Memory B cell (primary cell): ENCODE measurements around the gene ERVK3-1.
"Not testable (repeated sequence)": the region's sequence is repeated elsewhere in the genome, so short reads cannot be mapped to it uniquely, and the experiment has no call there.

Experiments
- ATAC-seq: fragments of 150-1000 bp; cut with Tn5 transposase; 2 replicates; pipeline ENCODE4 v1.10.0; 2021; ENCODE audit warnings: low read depth, mild to moderate bottlenecking, moderate library complexity
- DNase-seq, 2 donors: peaks; one replicate each; pipeline ENCODE4 v3.0.0; 2022; ENCODE audit warnings: low spot score in 2 of 2
- H3K27ac Mint-ChIP-seq: one replicate; pipeline ENCODE4 v1.8.0; 2022; ENCODE audit warnings: mild to moderate bottlenecking, moderate library complexity, mixed read lengths
- H3K27me3 Mint-ChIP-seq: one replicate; pipeline ENCODE4 v1.8.0; 2022; ENCODE audit warnings: mixed read lengths
- H3K36me3 Mint-ChIP-seq: one replicate; pipeline ENCODE4 v1.8.0; 2022; ENCODE audit warnings: mild to moderate bottlenecking, mixed read lengths
- H3K4me1 Mint-ChIP-seq: one replicate; pipeline ENCODE4 v1.8.0; 2022; ENCODE audit warnings: mixed read lengths
- H3K4me3 Mint-ChIP-seq: one replicate; pipeline ENCODE4 v1.8.0; 2022; ENCODE audit warnings: mild to moderate bottlenecking, moderate library complexity, mixed read lengths
- H3K9me3 Mint-ChIP-seq: one replicate; pipeline ENCODE4 v1.8.0; 2022; ENCODE audit warnings: mixed read lengths

Gene ERVK3-1

DNA sequence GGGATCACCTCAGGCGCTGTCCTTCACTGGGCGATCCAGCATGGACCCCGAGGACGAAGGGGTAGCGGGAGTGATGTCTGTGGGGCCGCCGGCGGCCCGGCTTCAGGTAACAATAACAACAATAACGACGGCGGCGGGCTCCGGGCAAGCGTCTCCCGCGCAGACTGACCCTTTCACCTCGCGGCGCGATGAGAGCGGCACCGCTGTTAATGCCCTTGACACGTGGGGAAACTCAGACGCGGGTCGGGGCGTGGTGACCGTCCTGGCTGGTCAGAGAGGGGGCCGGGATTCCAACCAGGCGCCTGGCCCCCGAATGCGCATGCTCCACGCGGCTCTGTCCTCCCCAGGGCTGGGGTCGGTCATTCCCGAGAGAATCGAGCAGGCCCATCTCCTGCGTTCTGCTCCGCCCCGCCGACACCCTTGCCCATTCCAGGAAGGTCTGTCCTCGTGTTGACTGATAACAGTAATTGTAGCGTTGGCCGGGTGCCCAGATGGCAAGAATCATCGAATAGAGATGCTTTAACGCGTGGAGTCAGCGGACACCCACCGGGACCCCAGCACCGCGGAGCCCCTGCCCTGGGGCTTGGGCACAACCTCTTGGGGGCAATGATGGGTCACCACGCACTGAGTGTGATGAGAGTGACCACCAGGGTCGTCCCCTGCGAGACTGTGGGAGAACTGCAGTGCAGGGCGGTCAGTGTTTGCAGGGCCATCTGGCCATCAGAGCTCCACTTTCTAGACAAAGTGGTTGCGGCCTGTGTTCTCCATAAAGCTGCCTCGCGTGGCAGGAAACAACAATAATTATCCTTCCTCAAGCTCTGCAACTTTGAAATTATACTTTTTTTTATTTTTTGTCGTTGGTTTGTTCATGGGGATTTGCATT lies 25.9 kb upstream of the ERVK3-1 start:
- Mint-ChIP-seq H3K4me3 (peak overlapping the region; percentile 93), H3K4me1 (peaks cover 20% of the 10 kb centered on the region), H3K27me3 (no peaks in the 10 kb centered on the region), H3K9me3 (peaks cover 2% of the 10 kb centered on the region), H3K36me3 (peaks cover 14% of the 10 kb centered on the region), H3K27ac (peak overlapping the region; percentile 85)
- DNase-seq (no peak), ATAC-seq (no peak)

DNA sequence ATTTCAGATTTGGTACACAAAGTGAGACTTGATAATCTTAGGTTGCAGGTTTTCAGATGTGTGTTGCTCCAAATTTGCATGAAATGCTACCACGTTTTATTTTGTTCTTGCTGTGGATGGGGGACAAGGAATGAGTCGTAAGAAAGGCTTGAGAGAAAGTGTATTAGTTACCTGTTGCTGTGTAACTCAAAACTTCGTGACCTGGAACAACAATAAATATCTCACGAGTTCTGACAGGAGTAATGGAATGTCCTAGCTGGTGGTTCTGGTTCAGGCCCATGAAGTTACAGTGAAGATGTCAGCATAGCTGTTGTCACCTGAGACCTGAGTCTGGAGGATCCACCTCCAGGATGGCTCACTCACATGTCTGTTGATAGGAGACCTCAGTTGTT lies 25.3 kb upstream of the ERVK3-1 start:
- no peaks in the 10 kb centered on the region for H3K9me3 Mint-ChIP-seq
- H3K4me3 Mint-ChIP-seq: peak overlapping the region; percentile 93
- H3K36me3 Mint-ChIP-seq: peaks cover 10% of the 10 kb centered on the region
- DNase-seq (no peak), ATAC-seq (no peak)
- peaks cover 20% of the 10 kb centered on the region for H3K4me1 Mint-ChIP-seq
- no peak overlapping the region for H3K27ac Mint-ChIP-seq
- no peaks in the 10 kb centered on the region for H3K27me3 Mint-ChIP-seq

DNA sequence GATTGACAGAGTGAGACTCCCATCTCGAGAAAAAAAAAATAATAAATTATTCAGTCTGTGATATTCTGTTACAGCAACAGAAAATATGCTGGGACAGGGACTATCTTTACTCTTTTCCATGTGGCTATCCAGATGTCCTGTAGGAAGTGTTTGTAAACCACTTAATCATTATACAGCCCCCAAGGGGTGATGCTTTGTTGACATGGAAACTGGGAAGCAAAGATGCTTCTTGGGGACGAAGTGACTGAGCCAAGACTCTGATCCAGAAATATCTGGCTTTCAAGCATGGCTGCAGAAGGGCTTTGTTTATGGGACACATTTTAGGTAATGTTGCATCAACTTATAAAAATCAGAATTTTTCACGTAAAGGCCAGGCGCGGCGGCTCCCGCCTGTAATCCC lies 21.0 kb upstream of the ERVK3-1 start:
- no peaks in the 10 kb centered on the region for H3K27me3 Mint-ChIP-seq
- DNase-seq: no peak
- no peak overlapping the region for H3K4me3 Mint-ChIP-seq
- H3K4me1 Mint-ChIP-seq: peaks cover 22% of the 10 kb centered on the region
- no peak overlapping the region for H3K27ac Mint-ChIP-seq
- peaks cover 2% of the 10 kb centered on the region for H3K9me3 Mint-ChIP-seq
- ATAC-seq: no peak
- peaks cover 30% of the 10 kb centered on the region for H3K36me3 Mint-ChIP-seq

DNA sequence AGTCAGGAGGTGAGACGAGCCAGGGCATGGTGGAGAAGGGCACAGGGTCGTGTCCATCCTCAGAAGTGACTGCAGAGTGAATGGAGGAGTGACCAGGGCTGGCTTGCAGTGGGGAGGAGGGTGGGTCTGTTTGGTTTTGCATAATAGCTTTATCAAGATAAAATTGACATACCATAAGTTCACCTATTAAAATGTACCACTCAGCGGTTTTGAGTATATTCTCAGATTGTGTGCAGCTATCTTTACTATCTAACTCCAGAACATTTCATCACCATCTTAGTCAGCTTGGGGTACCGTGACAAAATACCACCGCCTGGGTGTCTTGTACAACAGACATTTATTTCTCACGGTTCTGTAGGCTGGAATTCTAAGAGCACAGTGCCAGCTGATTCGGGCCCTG lies 13.2 kb upstream of the ERVK3-1 start:
- Mint-ChIP-seq H3K27ac (no peak overlapping the region), H3K9me3 (peaks cover 10% of the 10 kb centered on the region), H3K4me3 (no peak overlapping the region), H3K36me3 (peaks cover 49% of the 10 kb centered on the region), H3K27me3 (no peaks in the 10 kb centered on the region), H3K4me1 (peaks cover 3% of the 10 kb centered on the region)
- DNase-seq (no peak), ATAC-seq (no peak)

DNA sequence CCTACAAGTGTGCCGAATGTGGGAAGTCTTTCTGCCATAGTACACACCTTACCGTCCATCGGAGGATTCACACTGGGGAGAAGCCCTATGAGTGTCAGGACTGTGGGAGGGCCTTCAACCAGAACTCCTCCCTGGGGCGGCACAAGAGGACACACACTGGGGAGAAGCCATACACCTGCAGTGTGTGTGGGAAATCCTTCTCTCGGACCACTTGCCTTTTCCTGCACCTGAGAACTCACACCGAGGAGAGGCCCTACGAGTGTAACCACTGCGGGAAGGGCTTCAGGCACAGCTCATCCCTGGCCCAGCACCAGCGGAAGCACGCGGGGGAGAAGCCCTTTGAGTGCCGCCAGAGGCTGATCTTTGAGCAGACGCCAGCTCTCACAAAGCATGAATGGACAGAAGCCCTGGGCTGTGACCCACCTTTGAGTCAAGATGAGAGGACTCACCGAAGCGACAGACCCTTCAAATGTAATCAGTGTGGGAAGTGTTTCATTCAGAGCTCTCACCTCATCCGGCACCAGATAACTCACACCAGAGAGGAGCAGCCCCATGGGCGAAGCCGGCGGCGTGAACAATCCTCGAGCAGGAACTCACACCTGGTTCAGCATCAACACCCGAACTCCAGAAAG lies 10.3 kb upstream of the ERVK3-1 start:
- H3K4me3 Mint-ChIP-seq: no peak overlapping the region
- H3K36me3 Mint-ChIP-seq: peaks cover 47% of the 10 kb centered on the region
- DNase-seq (no peak), ATAC-seq (no peak)
- H3K4me1 Mint-ChIP-seq: peaks cover 3% of the 10 kb centered on the region
- H3K9me3 Mint-ChIP-seq: peaks cover 8% of the 10 kb centered on the region
- H3K27me3 Mint-ChIP-seq: no peaks in the 10 kb centered on the region
- H3K27ac Mint-ChIP-seq: no peak overlapping the region

DNA sequence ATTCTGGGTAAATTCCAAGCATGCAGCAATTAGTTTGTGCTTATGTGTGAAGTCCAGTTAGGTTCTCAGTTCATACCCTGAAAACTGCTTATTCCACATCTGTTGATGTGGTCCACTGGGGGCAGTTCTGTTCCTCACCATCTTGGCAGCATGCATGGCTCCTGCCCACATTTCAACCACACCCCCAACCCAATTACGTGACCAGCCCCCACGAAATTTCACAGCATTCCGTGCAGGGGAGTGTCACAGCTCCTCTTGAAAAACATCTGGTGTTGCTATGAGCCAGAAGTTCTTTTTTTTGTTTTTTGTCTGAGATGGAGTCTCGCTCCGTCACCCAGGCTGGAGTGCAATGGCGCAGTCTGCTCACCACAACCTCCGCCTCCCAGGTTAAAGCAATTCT lies 9.1 kb upstream of the ERVK3-1 start:
- no peak for DNase-seq
- peaks cover 3% of the 10 kb centered on the region for H3K4me1 Mint-ChIP-seq
- H3K27ac Mint-ChIP-seq: no peak overlapping the region
- H3K36me3 Mint-ChIP-seq: peaks cover 50% of the 10 kb centered on the region
- no peak overlapping the region for H3K4me3 Mint-ChIP-seq
- ATAC-seq: no peak
- no peaks in the 10 kb centered on the region for H3K27me3 Mint-ChIP-seq
- H3K9me3 Mint-ChIP-seq: peaks cover 8% of the 10 kb centered on the region

DNA sequence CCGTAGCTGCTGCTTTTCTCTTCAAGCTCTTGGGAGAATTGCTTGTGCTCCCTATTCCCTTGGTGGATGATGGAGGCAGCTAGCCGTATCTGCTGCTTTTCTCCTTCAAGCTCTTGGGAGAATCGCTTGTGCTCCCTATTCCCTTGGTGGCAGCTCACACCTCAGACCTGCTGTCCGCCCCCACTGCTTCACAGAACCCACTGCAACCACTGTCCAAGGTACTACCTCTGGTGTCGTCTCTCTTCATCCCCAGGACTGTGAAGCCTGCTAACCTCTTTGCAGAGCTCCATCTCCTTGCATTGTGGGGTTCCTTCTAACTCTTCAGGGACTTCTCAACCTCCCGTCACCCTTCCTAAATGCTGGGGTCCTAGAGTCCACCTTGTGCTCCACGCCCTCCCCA lies 4.6 kb upstream of the ERVK3-1 start:
- Mint-ChIP-seq H3K4me1 (peaks cover 6% of the 10 kb centered on the region), H3K27ac (no peak overlapping the region), H3K4me3 (no peak overlapping the region), H3K36me3 (peaks cover 27% of the 10 kb centered on the region), H3K27me3 (no peaks in the 10 kb centered on the region), H3K9me3 (no peaks in the 10 kb centered on the region)
- ATAC-seq (no peak), DNase-seq (no peak)

DNA sequence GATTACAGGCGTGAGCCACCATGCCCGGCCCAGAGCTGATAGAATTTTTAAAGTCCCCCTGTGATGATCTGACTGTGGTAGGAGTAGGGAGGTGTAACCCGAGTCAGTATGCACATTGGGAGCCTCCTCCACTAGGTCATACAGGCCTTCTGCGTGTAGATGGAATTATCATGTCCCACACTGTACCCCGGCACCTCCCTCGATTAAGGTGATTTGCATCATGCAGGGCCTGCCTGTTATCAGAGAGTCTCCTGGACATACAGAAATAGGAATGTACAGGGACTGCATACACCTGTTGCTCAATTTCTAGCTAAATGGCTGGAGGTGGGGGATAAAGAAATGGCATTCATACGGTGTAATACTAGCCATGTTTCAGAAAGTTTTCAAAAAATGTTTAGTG lies 922 bp upstream of the ERVK3-1 start:
- DNase-seq (no peak), ATAC-seq (no peak)
- H3K9me3 Mint-ChIP-seq: no peaks in the 10 kb centered on the region
- H3K27me3 Mint-ChIP-seq: no peaks in the 10 kb centered on the region
- H3K36me3 Mint-ChIP-seq: peaks cover 33% of the 10 kb centered on the region
- H3K4me1 Mint-ChIP-seq: peaks cover 15% of the 10 kb centered on the region
- peak overlapping the region; percentile 99 for H3K4me3 Mint-ChIP-seq
- peak overlapping the region; percentile 99 for H3K27ac Mint-ChIP-seq

DNA sequence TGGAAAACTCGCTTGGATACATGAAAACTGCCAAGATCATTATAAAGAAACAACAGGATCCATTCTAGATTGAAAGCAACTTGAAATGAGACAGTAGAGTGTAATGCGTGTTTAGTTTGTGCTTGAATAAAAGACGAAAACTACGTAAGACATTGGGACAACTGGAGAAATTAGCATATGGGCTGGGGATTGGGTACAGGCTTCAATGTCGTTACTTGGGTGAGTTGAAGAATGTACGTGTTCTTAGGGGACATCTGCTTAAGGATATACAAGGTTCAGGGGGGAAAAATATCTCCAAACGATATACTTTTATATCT lies 471 bp upstream of the ERVK3-1 start:
- H3K27me3 Mint-ChIP-seq: no peaks in the 10 kb centered on the region
- peak overlapping the region; percentile 99 for H3K4me3 Mint-ChIP-seq
- DNase-seq: no peak
- H3K4me1 Mint-ChIP-seq: peaks cover 15% of the 10 kb centered on the region
- H3K36me3 Mint-ChIP-seq: peaks cover 35% of the 10 kb centered on the region
- H3K9me3 Mint-ChIP-seq: no peaks in the 10 kb centered on the region
- ATAC-seq: no peak
- H3K27ac Mint-ChIP-seq: peak overlapping the region; percentile 99

DNA sequence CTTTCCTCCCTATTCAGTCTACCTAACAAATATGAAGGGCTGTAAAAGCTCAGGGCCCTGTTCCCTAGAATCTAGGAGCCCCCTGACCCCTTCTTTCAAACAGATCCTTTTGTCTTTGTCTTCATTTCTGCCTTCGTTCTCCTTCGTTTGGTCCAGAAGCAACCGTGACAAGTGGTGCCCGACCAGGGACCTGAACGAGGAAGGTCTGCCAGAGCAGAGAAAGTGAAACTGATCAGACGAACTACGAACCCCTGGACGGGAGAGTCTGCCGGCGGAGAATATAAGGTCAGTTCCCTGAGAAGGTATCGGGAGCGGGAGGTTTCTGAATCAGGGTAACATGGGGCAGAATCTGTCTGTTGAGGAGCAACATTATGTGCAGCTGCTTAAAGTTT lies 751 bp downstream of the ERVK3-1 start:
- no peak for ATAC-seq
- Mint-ChIP-seq H3K4me1 (peaks cover 15% of the 10 kb centered on the region), H3K36me3 (peaks cover 34% of the 10 kb centered on the region)

DNA sequence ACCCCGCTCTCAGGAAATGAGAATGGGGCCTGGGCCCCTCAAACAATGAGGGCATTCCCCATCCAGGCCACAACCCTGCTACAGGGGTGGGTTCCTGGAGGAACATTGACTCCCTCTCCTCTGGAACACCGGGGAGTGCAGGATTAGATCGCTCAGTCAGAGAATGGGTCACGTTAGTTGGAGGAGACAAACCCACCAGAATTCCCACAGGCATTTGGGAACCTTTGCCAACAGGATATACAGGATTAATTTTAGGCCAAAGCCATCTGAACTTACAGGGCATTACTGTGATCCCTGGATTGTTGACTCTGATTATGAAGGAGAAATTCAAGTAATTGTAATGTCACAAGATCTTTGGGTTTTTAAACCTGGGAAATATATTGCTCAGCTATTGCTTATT lies 2.6 kb downstream of the ERVK3-1 start:
- DNase-seq (no peak), ATAC-seq (no peak)
- Mint-ChIP-seq H3K27ac (no peak overlapping the region), H3K27me3 (no peaks in the 10 kb centered on the region), H3K9me3 (no peaks in the 10 kb centered on the region), H3K4me1 (peaks cover 17% of the 10 kb centered on the region), H3K36me3 (peaks cover 43% of the 10 kb centered on the region), H3K4me3 (peak overlapping the region; percentile 8)

More for the DNA sequence above, 751 bp downstream of the ERVK3-1 start:
- Mint-ChIP-seq H3K9me3 (no peaks in the 10 kb centered on the region), H3K4me3 (peak overlapping the region; percentile 99), H3K27ac (peak overlapping the region; percentile 99), H3K27me3 (no peaks in the 10 kb centered on the region)
- DNase-seq: peak; percentile 19 to 27

DNA sequence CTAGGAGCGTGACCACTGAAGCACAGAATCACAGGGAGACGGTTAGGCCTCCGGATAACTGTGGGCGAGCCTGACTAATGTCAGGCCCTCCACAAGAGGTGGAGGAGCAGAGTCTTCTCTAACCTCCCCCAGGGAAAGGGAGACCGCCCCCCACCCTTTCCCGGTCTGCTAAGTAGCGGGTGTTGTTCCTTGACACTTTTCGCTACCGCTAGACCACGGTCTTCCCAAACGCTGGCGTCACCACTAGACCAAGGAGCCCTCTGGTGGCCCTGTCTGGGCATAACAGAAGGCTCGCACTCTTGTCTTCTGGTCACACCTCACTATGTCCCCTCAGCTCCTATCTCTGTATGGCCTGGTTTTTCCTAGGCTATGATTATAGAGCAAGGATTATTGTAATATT lies 5.5 kb downstream of the ERVK3-1 start:
- Mint-ChIP-seq H3K36me3 (peaks cover 54% of the 10 kb centered on the region), H3K4me1 (peaks cover 12% of the 10 kb centered on the region)
- H3K27me3 Mint-ChIP-seq, H3K4me3 Mint-ChIP-seq, DNase-seq, H3K9me3 Mint-ChIP-seq, H3K27ac Mint-ChIP-seq, ATAC-seq: not testable (repeated sequence)

DNA sequence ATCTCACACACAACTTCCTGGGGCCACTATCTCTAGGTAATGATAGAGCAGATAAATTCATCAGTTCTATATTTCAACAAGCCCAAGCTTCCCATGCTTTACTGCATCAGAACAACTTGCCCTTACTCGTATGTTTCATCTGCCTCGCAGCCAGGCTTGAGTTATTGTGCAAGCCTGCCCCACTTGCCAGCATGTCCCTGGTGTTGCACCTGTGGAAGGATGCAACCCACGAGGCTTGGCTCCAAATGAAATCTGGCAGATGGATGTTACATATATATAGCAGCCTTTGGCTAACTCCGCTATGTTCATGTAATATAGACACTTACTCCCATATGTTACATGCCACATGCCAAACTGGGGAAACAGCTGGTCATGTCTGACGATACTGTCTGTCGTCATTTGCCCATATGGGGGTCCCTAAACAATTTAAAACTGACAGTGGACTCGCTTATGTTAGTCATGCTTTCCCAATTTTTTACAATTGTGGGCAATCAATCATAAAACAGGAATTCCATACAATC lies 6.2 kb downstream of the ERVK3-1 start:
- no peak overlapping the region for H3K4me3 Mint-ChIP-seq

DNA sequence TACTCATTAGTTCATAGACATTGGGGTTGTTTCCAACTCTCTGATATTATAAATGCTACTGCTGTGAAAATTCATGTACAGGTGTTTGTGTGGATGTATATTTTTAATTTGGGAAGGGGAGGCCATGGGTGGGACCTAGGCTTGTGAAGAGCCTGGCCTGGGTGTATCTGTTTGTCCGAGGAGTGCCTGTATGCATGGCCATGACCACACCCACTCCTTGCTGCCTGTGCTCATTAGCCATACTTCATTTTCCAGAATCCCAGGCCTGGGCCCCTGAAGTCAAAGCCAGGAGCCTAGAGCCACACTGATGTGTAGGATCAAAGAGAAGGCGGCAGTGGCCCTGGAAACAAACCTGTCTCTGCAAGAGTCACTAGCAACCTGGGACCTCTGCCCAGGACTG lies 10.4 kb downstream of the ERVK3-1 start:
- H3K36me3 Mint-ChIP-seq: peaks cover 29% of the 10 kb centered on the region
- H3K4me3 Mint-ChIP-seq: no peak overlapping the region
- ATAC-seq (no peak), DNase-seq (no peak)
- peaks cover 3% of the 10 kb centered on the region for H3K4me1 Mint-ChIP-seq
- no peaks in the 10 kb centered on the region for H3K27me3 Mint-ChIP-seq
- no peaks in the 10 kb centered on the region for H3K9me3 Mint-ChIP-seq
- H3K27ac Mint-ChIP-seq: no peak overlapping the region

More for the DNA sequence above, 6.2 kb downstream of the ERVK3-1 start:
- H3K27ac Mint-ChIP-seq: no peak overlapping the region
- ATAC-seq: no peak
- no peak for DNase-seq
- H3K36me3 Mint-ChIP-seq: peaks cover 52% of the 10 kb centered on the region
- no peaks in the 10 kb centered on the region for H3K27me3 Mint-ChIP-seq
- no peaks in the 10 kb centered on the region for H3K9me3 Mint-ChIP-seq
- peaks cover 6% of the 10 kb centered on the region for H3K4me1 Mint-ChIP-seq
